Endothelial cell of umbilical vein (primary cell): ENCODE measurements around the gene SRSF9. TPM values are rescaled to one million over a fixed set of nuclear protein-coding genes. Genes with fewer than 3 reads are reported as not detected.

Source experiments
- BruUV-seq: library from RNA; stranded (reverse); fragments of 400-500 nt; replicated peaks from 2 replicates; lab custom pipeline; 2021; lab: Mats Ljungman, UMichigan
- CTCF ChIA-PET: fragments of 300-600, 350-600 bp; sonication (Branson Sonifier 250); formaldehyde crosslinking; loops from one replicate; lab custom pipeline; 2021; ENCODE audit warnings: antibody characterized with exemption, inconsistent platforms; lab: Charles Lee
- POLR2A ChIA-PET: fragments of 300-600, 350-600 bp; sonication (Branson Sonifier 250); formaldehyde crosslinking; loops from one replicate; lab custom pipeline; 2021; ENCODE audit warnings: antibody characterized with exemption, inconsistent platforms; lab: Charles Lee
- DNase-seq: peaks from one replicate; pipeline ENCODE4 v3.0.0-alpha.2; 2011; ENCODE audit warnings: low read depth, low spot score
- FAIRE-seq: peaks from 2 replicates; lab custom pipeline; 2011; peaks lifted over from hg19 to GRCh38; lab: Jason Lieb, UNC
- H2AFZ ChIP-seq: 2 replicates; pipeline ENCODE4 v1.6.0; 2012; ENCODE audit warnings: low read depth, low read length, control low read depth, inconsistent platforms
- H3K27ac ChIP-seq: 2 replicates; pipeline ENCODE4 v1.5.1; 2011; ENCODE audit warnings: low read depth, mild to moderate bottlenecking, control low read depth, low read length, moderate library complexity; ENCODE audit not compliant: insufficient read depth
- H3K27me3 ChIP-seq, 2 experiments: 2 replicates each; pipeline versions ENCODE4 v1.6.0 to v1.6.1; 2011; ENCODE audit warnings: low read length in 2 of 2, mixed read lengths in 1 of 2; ENCODE audit not compliant: control insufficient read depth in 2 of 2, insufficient read depth in 2 of 2
- H3K36me3 ChIP-seq, 2 experiments: 2 replicates in 1 of 2; 3 replicates in 1 of 2; pipeline ENCODE4 v1.5.1; 2011; ENCODE audit warnings: low read length in 2 of 2, mild to moderate bottlenecking in 1 of 2, moderate library complexity in 1 of 2; ENCODE audit not compliant: control insufficient read depth in 2 of 2, insufficient read depth in 2 of 2; ENCODE audit errors: extremely low read depth in 1 of 2
- H3K4me1 ChIP-seq: 3 replicates; pipeline ENCODE4 v1.5.1; 2011; ENCODE audit warnings: mild to moderate bottlenecking, low read length; ENCODE audit not compliant: control insufficient read depth, insufficient read depth; ENCODE audit errors: extremely low read depth
- H3K4me2 ChIP-seq: 2 replicates; pipeline ENCODE4 v1.6.1; 2011; ENCODE audit warnings: low read length, control low read depth, mixed read lengths; ENCODE audit not compliant: insufficient read depth
- H3K4me3 ChIP-seq, 3 experiments: fragments of 200-600 bp in 1 of 3; sonication (generic), shearing (Covaris generic) in 1 of 3; replicated peaks in 1 of 3; 2 replicates each; pipeline ENCODE4 v1.5.1; 2011 to 2016; ENCODE audit warnings: control low read depth in 3 of 3, low read length in 3 of 3, mild to moderate bottlenecking in 2 of 3, inconsistent platforms in 1 of 3, low read depth in 1 of 3, moderate library complexity in 1 of 3; ENCODE audit not compliant: insufficient read depth in 1 of 3
- H3K79me2 ChIP-seq: 2 replicates; pipeline ENCODE4 v1.6.0; 2012; ENCODE audit warnings: low read length, inconsistent platforms; ENCODE audit not compliant: control insufficient read depth, insufficient read depth
- H3K9ac ChIP-seq: replicated peaks from 2 replicates; pipeline ENCODE3; 2011; ENCODE audit warnings: low read length, control low read depth; ENCODE audit not compliant: insufficient read depth; ENCODE audit errors: extremely low read depth
- H3K9me1 ChIP-seq: replicated peaks from 3 replicates; pipeline ENCODE4 v1.6.0; 2011; ENCODE audit warnings: mild to moderate bottlenecking, low read length; ENCODE audit not compliant: control insufficient read depth, insufficient read depth; ENCODE audit errors: extremely low read depth
- H3K9me3 ChIP-seq: replicated peaks from 2 replicates; pipeline ENCODE4 v1.5.1; 2012; ENCODE audit warnings: low read length, inconsistent platforms; ENCODE audit not compliant: control insufficient read depth, insufficient read depth
- H4K20me1 ChIP-seq: replicated peaks from 2 replicates; pipeline ENCODE3; 2011; ENCODE audit warnings: mild to moderate bottlenecking, low read length; ENCODE audit not compliant: control insufficient read depth, insufficient read depth; ENCODE audit errors: extremely low read depth
- EZH2 ChIP-seq: IDR thresholded peaks from 2 replicates; pipeline ENCODE4 v1.6.1; 2012; ENCODE audit warnings: borderline replicate concordance, low read depth, mild to moderate bottlenecking, moderate library complexity, low read length, inconsistent platforms; ENCODE audit not compliant: severe bottlenecking
- FOS ChIP-seq: IDR thresholded peaks from 2 replicates; pipeline ENCODE4 v1.6.1; 2011; ENCODE audit warnings: mild to moderate bottlenecking, low read length, moderate library complexity, borderline replicate concordance; ENCODE audit not compliant: insufficient read depth
- GATA2 ChIP-seq: IDR thresholded peaks from 2 replicates; pipeline ENCODE4 v1.7.0; 2011; ENCODE audit warnings: low read depth, mild to moderate bottlenecking, moderate library complexity, mixed read lengths, low read length; ENCODE audit not compliant: insufficient read length, insufficient read depth
- JUN ChIP-seq: IDR thresholded peaks from 2 replicates; pipeline ENCODE4 v1.6.1; 2011; ENCODE audit warnings: borderline replicate concordance, low read depth; ENCODE audit not compliant: insufficient read length, insufficient read depth
- MYC ChIP-seq: IDR thresholded peaks from one replicate; pipeline ENCODE4 v1.6.1; 2011; ENCODE audit warnings: mild to moderate bottlenecking, low read depth, low read length
- POLR2A ChIP-seq: IDR thresholded peaks from 2 replicates; pipeline ENCODE4 v1.6.1; 2012; ENCODE audit warnings: low read depth, mild to moderate bottlenecking, control low read depth, low read length
- POLR2AphosphoS5 ChIP-seq: IDR thresholded peaks from 2 replicates; pipeline ENCODE4 v1.6.1; 2012; ENCODE audit warnings: low read depth, mild to moderate bottlenecking, control low read depth, low read length, moderate library complexity; ENCODE audit not compliant: insufficient read depth
- dilution Hi-C: fragments of 300-500 bp; cut with MboI; formaldehyde crosslinking; loops from one replicate; pipeline ENCODE4 v1.15.0; 2019; ENCODE audit warnings: low sequenced_read_pairs; ENCODE audit not compliant: extremely low pct_ligation_motif_present
- intact Hi-C: fragments of 100-400 bp; cut with micrococcal nuclease; formaldehyde crosslinking; loops from one replicate; pipeline ENCODE4 v1.10.0; 2022
- polyA plus RNA-seq, 4 experiments: library from polyadenylated mRNA; depleted of rRNA in 3 of 4; stranded (reverse) in 3 of 4; unstranded in 1 of 4; fragments of >200 nt; gene quantifications; 2 replicates each; pipeline versions ENCODE4 v1.2.1 to v1.2.3, GENCODE V29; 2011 to 2012; ENCODE audit warnings: missing spikeins in 1 of 4
- total RNA-seq: library from RNA; stranded (reverse); gene quantifications from 2 replicates; pipeline ENCODE4 v1.2.3, GENCODE V29; 2021
- TF ChIP-seq, protein P1 (sequence below), 2 donors: IDR thresholded peaks; 1 replicate in 1 of 2; 2 replicates in 1 of 2; pipeline ENCODE4 v1.5.1; 2011; ENCODE audit warnings: low read length in 2 of 2, mild to moderate bottlenecking in 2 of 2, moderate library complexity in 2 of 2, control low read depth in 1 of 2, inconsistent platforms in 1 of 2, low read depth in 1 of 2; ENCODE audit not compliant: insufficient read depth in 1 of 2; ENCODE audit errors: extremely low read depth in 1 of 2
- TF ChIP-seq, protein P2 (sequence below): IDR thresholded peaks from 2 replicates; pipeline ENCODE4 v1.6.1; 2011; ENCODE audit not compliant: insufficient read depth, insufficient read length

The SRSF9 gene
- total and polyA plus RNA-seq, 2 donors (not counting 3 experiments of a cell fraction or from before 2014, with no cell fraction given) = 153 to 226 TPM

DNA sequence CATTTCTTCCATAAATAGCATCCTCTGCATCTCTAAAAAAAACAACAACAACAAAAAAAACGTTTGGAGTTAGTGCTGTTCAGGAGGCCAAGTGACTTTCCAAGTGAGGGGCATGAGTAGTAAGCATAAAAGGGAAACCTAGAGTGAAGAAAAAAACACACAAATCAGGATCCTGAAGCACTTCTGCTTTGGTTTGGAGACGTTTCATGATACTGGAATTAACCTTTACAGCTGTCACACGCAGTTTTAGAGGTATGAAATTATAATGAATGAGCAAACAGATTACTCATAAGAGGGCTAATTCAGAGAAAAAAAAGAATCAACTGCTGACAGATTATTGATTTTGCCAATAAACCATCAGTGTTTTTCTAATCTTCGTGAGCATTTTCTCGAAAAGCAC, 3.8 kb downstream of the SRSF9 start:
- peaks cover 59% of the 10 kb centered on the region for H3K79me2 ChIP-seq
- CTCF ChIA-PET = interaction anchor here (0.7 to 3.9 kb wide), 5 partner anchors 9 to 116 kb away, joined by 3 to 29 read pairs (median 5); partner anchors contain the start of genes DYNLL1 and POP5
- DNase-seq (no peak), FAIRE-seq (no peak)
- H3K27ac ChIP-seq = no peak overlapping the region
- H3K4me2 ChIP-seq = no peak overlapping the region
- H3K36me3 ChIP-seq = peaks cover 32% of the 10 kb centered on the region in 2 experiments
- H3K4me1 ChIP-seq = peaks cover 3% of the 10 kb centered on the region
- TF ChIP-seq, protein P1, sequence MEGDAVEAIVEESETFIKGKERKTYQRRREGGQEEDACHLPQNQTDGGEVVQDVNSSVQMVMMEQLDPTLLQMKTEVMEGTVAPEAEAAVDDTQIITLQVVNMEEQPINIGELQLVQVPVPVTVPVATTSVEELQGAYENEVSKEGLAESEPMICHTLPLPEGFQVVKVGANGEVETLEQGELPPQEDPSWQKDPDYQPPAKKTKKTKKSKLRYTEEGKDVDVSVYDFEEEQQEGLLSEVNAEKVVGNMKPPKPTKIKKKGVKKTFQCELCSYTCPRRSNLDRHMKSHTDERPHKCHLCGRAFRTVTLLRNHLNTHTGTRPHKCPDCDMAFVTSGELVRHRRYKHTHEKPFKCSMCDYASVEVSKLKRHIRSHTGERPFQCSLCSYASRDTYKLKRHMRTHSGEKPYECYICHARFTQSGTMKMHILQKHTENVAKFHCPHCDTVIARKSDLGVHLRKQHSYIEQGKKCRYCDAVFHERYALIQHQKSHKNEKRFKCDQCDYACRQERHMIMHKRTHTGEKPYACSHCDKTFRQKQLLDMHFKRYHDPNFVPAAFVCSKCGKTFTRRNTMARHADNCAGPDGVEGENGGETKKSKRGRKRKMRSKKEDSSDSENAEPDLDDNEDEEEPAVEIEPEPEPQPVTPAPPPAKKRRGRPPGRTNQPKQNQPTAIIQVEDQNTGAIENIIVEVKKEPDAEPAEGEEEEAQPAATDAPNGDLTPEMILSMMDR (IDR thresholded peaks at IDR 0.05; ENCODE audit: extremely low read depth in 1 of 2, insufficient read depth in 1 of 2, low read depth in 1 of 2, low read length in 2 of 2) = no peak
- TF ChIP-seq EZH2 = no peak
- no peak for TF ChIP-seq MYC
- TF ChIP-seq, protein P2, sequence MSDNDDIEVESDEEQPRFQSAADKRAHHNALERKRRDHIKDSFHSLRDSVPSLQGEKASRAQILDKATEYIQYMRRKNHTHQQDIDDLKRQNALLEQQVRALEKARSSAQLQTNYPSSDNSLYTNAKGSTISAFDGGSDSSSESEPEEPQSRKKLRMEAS = no peak
- no peak for TF ChIP-seq POLR2A
- TF ChIP-seq POLR2AphosphoS5 = no peak
- no peak for TF ChIP-seq GATA2
- TF ChIP-seq JUN = no peak
- no peak for TF ChIP-seq FOS
- H3K4me3 ChIP-seq = no peak overlapping the region
- POLR2A ChIA-PET = no interaction called here
- dilution Hi-C loops = no loop called here
- H3K9me3 ChIP-seq = no peaks in the 10 kb centered on the region
- no peak overlapping the region for H2AFZ ChIP-seq
- H4K20me1 ChIP-seq = peaks cover 2% of the 10 kb centered on the region
- no peaks in the 10 kb centered on the region for H3K9me1 ChIP-seq
- intact Hi-C loops = loop anchor here (1.0 kb wide), 2 partner anchors 26 to 109 kb away; no protein-coding TSS in a partner anchor
- BruUV-seq = no TSS peak
- H3K9ac ChIP-seq = no peak overlapping the region
- H3K27me3 ChIP-seq = no peaks in the 10 kb centered on the region
